SK-N-SH (cell line): Measurements from ENCODE around the gene TSHZ2. TPM values are rescaled to one million over a fixed set of nuclear protein-coding genes. Genes with fewer than 3 reads are reported as not detected.

Source experiments
- CTCF ChIA-PET: fragments of 300-600, 350-600 bp; formaldehyde crosslinking; extraction: SDS; loops from one replicate; lab custom pipeline; 2021; lab: Yijun Ruan, JAX
- POLR2A ChIA-PET: fragments of 350-600 bp; sonication (Branson Sonifier 250); formaldehyde crosslinking; extraction: SDS; loops from one replicate; lab custom pipeline; 2020; ENCODE audit warnings: antibody characterized with exemption, inconsistent platforms; lab: Yijun Ruan, JAX
- DNase-seq: peaks from one replicate; pipeline ENCODE4 v3.0.0; 2012
- H2AFZ ChIP-seq: fragments of 200-600 bp; sonication (generic); 2 replicates; pipeline ENCODE4 v1.8.1; 2016; ENCODE audit warnings: antibody characterized with exemption, mild to moderate bottlenecking, low read depth
- H3F3A ChIP-seq: fragments of 200-600 bp; sonication (generic); replicated peaks from 2 replicates; pipeline ENCODE3; 2016; ENCODE audit warnings: antibody characterized with exemption, mild to moderate bottlenecking; ENCODE audit not compliant: insufficient read depth
- H3K27ac ChIP-seq, 2 experiments: fragments of 200-500 bp in 1 of 2; fragments of 200-600 bp in 1 of 2; sonication (Bioruptor generic) in 1 of 2; sonication (generic), shearing (Covaris generic) in 1 of 2; 2 replicates each; pipeline versions ENCODE4 v1.5.1 to v1.6.1; 2014 to 2016; ENCODE audit warnings: low read depth in 2 of 2, inconsistent platforms in 1 of 2, low read length in 1 of 2, mild to moderate bottlenecking in 1 of 2, mixed read lengths in 1 of 2
- H3K27me3 ChIP-seq: fragments of 200-600 bp; sonication (generic), shearing (Covaris generic); 2 replicates; pipeline ENCODE4 v1.6.1; 2016; ENCODE audit warnings: mixed run types; ENCODE audit not compliant: insufficient read depth
- H3K36me3 ChIP-seq, 2 experiments: fragments of 200-500 bp in 1 of 2; fragments of 200-600 bp in 1 of 2; sonication (Bioruptor generic) in 1 of 2; sonication (generic) in 1 of 2; replicated peaks in 1 of 2; 2 replicates each; pipeline versions ENCODE3 to v1.5.1; 2014 to 2016; ENCODE audit warnings: low read length in 1 of 2, mild to moderate bottlenecking in 1 of 2; ENCODE audit not compliant: insufficient read depth in 2 of 2, control insufficient read depth in 1 of 2
- H3K4me1 ChIP-seq, 2 experiments: fragments of 200-500 bp in 1 of 2; fragments of 200-600 bp in 1 of 2; sonication (Bioruptor generic) in 1 of 2; sonication (generic), shearing (Covaris generic) in 1 of 2; 2 replicates each; pipeline versions ENCODE4 v1.5.1 to v1.6.1; 2014 to 2016; ENCODE audit warnings: low read depth in 1 of 2, low read length in 1 of 2, mixed run types in 1 of 2; ENCODE audit not compliant: insufficient read depth in 2 of 2, control insufficient read depth in 1 of 2
- H3K4me2 ChIP-seq: fragments of 200-600 bp; sonication (generic), shearing (Covaris generic); 2 replicates; pipeline ENCODE4 v1.6.1; 2017; ENCODE audit warnings: mixed run types
- H3K4me3 ChIP-seq, 2 experiments: fragments of 200-500 bp in 1 of 2; fragments of 200-600 bp in 1 of 2; sonication (Bioruptor generic) in 1 of 2; sonication (generic), shearing (Covaris generic) in 1 of 2; 2 replicates each; pipeline versions ENCODE4 v1.5.1 to v1.8.1; 2014 to 2016; ENCODE audit warnings: low read depth in 2 of 2, inconsistent platforms in 1 of 2, low read length in 1 of 2, mild to moderate bottlenecking in 1 of 2, mixed read lengths in 1 of 2, moderate library complexity in 1 of 2
- H3K79me2 ChIP-seq: fragments of 200-600 bp; sonication (generic); 2 replicates; pipeline ENCODE4 v1.8.1; 2017; ENCODE audit warnings: mild to moderate bottlenecking; ENCODE audit not compliant: insufficient read depth
- H3K9ac ChIP-seq: fragments of 200-600 bp; sonication (generic); 2 replicates; pipeline ENCODE4 v1.6.1; 2017; ENCODE audit warnings: mixed run types
- H3K9me2 ChIP-seq: fragments of 200-600 bp; sonication (generic); 2 replicates; pipeline ENCODE4 v1.6.1; 2017; ENCODE audit warnings: mixed run types
- H3K9me3 ChIP-seq: fragments of 200-600 bp; sonication (generic); 2 replicates; pipeline ENCODE4 v1.6.1; 2017; ENCODE audit warnings: mixed run types, mild to moderate bottlenecking, moderate library complexity
- H4K20me1 ChIP-seq: fragments of 200-600 bp; sonication (generic); 2 replicates; pipeline ENCODE4 v1.6.1; 2017; ENCODE audit warnings: mild to moderate bottlenecking, mixed run types; ENCODE audit not compliant: insufficient read depth
- CTCF ChIP-seq: fragments of 200-600 bp; sonication (generic); IDR thresholded peaks from 2 replicates; pipeline ENCODE4 v1.6.1; 2017; ENCODE audit warnings: antibody characterized with exemption, mild to moderate bottlenecking, moderate library complexity
- JUND ChIP-seq: IDR thresholded peaks from 2 replicates; pipeline ENCODE4 v1.4.0; 2012
- NFIC ChIP-seq: IDR thresholded peaks from 2 replicates; pipeline ENCODE4 v1.4.0; 2012; ENCODE audit warnings: borderline replicate concordance
- NRF1 ChIP-seq: IDR thresholded peaks from 2 replicates; pipeline ENCODE4 v1.6.1; 2012; ENCODE audit warnings: low read depth, mild to moderate bottlenecking, low read length
- POLR2AphosphoS5 ChIP-seq: IDR thresholded peaks from 2 replicates; pipeline ENCODE4 v1.6.1; 2012; ENCODE audit warnings: low read depth, low read length
- RCOR1 ChIP-seq: fragments of 150-350 bp; IDR thresholded peaks from 2 replicates; pipeline ENCODE4 v1.6.1; 2017; ENCODE audit warnings: antibody characterized with exemption, low read length
- RXRA ChIP-seq: IDR thresholded peaks from 2 replicates; pipeline ENCODE4 v1.4.0; 2012; ENCODE audit warnings: low read depth, mild to moderate bottlenecking, borderline replicate concordance
- SIN3A ChIP-seq: IDR thresholded peaks from 2 replicates; pipeline ENCODE4 v1.6.1; 2012; ENCODE audit warnings: low read depth, mild to moderate bottlenecking, low read length, moderate library complexity, borderline replicate concordance
- TAF1 ChIP-seq: IDR thresholded peaks from 2 replicates; pipeline ENCODE4 v1.6.1; 2012; ENCODE audit warnings: low read depth, mild to moderate bottlenecking, low read length, moderate library complexity, borderline replicate concordance
- TEAD4 ChIP-seq: IDR thresholded peaks from 2 replicates; pipeline ENCODE4 v1.4.0; 2012; ENCODE audit warnings: mild to moderate bottlenecking, borderline replicate concordance; ENCODE audit not compliant: insufficient read depth
- YY1 ChIP-seq: IDR thresholded peaks from 2 replicates; pipeline ENCODE4 v1.4.0; 2012; ENCODE audit warnings: low read depth, mild to moderate bottlenecking
- WGBS: methylation state at CpG from one replicate; pipeline ENCODE4 v1.1.6; 2017; ENCODE audit warnings: low lambda C conversion rate; 5-methylcytosine and 5-hydroxymethylcytosine counted together
- polyA plus RNA-seq, 3 experiments: library from polyadenylated mRNA; depleted of rRNA; stranded (reverse); fragments of >200 nt; gene quantifications; 2 replicates each; pipeline ENCODE4 v1.2.3, GENCODE V29; 2012
- TF ChIP-seq, protein P1 (sequence below): fragments of 150-350 bp; IDR thresholded peaks from 2 replicates; pipeline ENCODE4 v1.6.1; 2017; ENCODE audit warnings: antibody characterized with exemption, low read length, low read depth, borderline replicate concordance
- TF ChIP-seq, protein P2 (sequence below): IDR thresholded peaks from 2 replicates; pipeline ENCODE4 v1.4.0; 2012; ENCODE audit warnings: low read depth, borderline replicate concordance
- TF ChIP-seq, protein P3 (sequence below): IDR thresholded peaks from 2 replicates; pipeline ENCODE4 v1.6.1; 2012; ENCODE audit warnings: mild to moderate bottlenecking, low read depth, low read length, moderate library complexity

TSHZ2 gene
- polyA plus RNA-seq, 1 of the 3 experiments (the other 2 are of a cell fraction), result 0.13 TPM

- TF ChIP-seq SIN3A, result no peak
- TF ChIP-seq TEAD4, result no peak
- TF ChIP-seq NRF1, result no peak
- no peak for TF ChIP-seq YY1
- TF ChIP-seq RCOR1, result no peak
- no peak for TF ChIP-seq POLR2AphosphoS5
- no peak for TF ChIP-seq CTCF
- no peak for TF ChIP-seq RXRA
- TF ChIP-seq, protein P1, sequence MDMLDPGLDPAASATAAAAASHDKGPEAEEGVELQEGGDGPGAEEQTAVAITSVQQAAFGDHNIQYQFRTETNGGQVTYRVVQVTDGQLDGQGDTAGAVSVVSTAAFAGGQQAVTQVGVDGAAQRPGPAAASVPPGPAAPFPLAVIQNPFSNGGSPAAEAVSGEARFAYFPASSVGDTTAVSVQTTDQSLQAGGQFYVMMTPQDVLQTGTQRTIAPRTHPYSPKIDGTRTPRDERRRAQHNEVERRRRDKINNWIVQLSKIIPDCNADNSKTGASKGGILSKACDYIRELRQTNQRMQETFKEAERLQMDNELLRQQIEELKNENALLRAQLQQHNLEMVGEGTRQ, result no peak
- TF ChIP-seq, protein P2, sequence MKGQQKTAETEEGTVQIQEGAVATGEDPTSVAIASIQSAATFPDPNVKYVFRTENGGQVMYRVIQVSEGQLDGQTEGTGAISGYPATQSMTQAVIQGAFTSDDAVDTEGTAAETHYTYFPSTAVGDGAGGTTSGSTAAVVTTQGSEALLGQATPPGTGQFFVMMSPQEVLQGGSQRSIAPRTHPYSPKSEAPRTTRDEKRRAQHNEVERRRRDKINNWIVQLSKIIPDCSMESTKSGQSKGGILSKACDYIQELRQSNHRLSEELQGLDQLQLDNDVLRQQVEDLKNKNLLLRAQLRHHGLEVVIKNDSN, result no peak
- no peak for TF ChIP-seq NFIC
- no peak for TF ChIP-seq TAF1
- TF ChIP-seq, protein P3, sequence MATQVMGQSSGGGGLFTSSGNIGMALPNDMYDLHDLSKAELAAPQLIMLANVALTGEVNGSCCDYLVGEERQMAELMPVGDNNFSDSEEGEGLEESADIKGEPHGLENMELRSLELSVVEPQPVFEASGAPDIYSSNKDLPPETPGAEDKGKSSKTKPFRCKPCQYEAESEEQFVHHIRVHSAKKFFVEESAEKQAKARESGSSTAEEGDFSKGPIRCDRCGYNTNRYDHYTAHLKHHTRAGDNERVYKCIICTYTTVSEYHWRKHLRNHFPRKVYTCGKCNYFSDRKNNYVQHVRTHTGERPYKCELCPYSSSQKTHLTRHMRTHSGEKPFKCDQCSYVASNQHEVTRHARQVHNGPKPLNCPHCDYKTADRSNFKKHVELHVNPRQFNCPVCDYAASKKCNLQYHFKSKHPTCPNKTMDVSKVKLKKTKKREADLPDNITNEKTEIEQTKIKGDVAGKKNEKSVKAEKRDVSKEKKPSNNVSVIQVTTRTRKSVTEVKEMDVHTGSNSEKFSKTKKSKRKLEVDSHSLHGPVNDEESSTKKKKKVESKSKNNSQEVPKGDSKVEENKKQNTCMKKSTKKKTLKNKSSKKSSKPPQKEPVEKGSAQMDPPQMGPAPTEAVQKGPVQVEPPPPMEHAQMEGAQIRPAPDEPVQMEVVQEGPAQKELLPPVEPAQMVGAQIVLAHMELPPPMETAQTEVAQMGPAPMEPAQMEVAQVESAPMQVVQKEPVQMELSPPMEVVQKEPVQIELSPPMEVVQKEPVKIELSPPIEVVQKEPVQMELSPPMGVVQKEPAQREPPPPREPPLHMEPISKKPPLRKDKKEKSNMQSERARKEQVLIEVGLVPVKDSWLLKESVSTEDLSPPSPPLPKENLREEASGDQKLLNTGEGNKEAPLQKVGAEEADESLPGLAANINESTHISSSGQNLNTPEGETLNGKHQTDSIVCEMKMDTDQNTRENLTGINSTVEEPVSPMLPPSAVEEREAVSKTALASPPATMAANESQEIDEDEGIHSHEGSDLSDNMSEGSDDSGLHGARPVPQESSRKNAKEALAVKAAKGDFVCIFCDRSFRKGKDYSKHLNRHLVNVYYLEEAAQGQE, result no peak
- no peak for TF ChIP-seq JUND
- Histone ChIP-seq H3K4me3 (no peak overlapping the region), H3K4me2 (no peak overlapping the region), H3K9me3 (no peaks in the 10 kb centered on the region), H3K9ac (no peak overlapping the region), H3K9me2 (no peaks in the 10 kb centered on the region), H2AFZ (no peak overlapping the region), H3K79me2 (no peaks in the 10 kb centered on the region), H4K20me1 (no peaks in the 10 kb centered on the region), H3F3A (no peaks in the 10 kb centered on the region), H3K4me1 (peaks cover 0 to 26% of the 10 kb centered on the region in 2 experiments; a peak in 3 of 4 replicates), H3K27ac (peak overlapping the region in 1 of 2 experiments; percentile 50; a peak in 1 of 4 replicates), H3K36me3 (no peaks in the 10 kb centered on the region), H3K27me3 (no peaks in the 10 kb centered on the region)
- no peak for DNase-seq
- POLR2A ChIA-PET, result no interaction called here
- CTCF ChIA-PET, result interaction anchor here (0.6 to 1.0 kb wide), 2 partner anchors 396 to 788 kb away, joined by 3 read pairs; no protein-coding TSS in a partner anchor
- 10% methylated on average over 2 of the region's 2 CpGs for WGBS
Observed at GRCh38 chr20:53099856-53100255, 127.7 kb downstream of the TSHZ2 start.
